Stomach (tissue), 4 donors: ENCODE results near the gene SLC38A10.

Source experiments
- CTCF ChIP-seq, 7 experiments: fragments of 450-650 bp in 4 of 7; fragments of 200-600 bp in 3 of 7; sonication (generic) in 3 of 7; IDR thresholded peaks; one replicate each; pipeline ENCODE4 v1.5.1; 2016 to 2019; ENCODE audit warnings: antibody characterized with exemption in 7 of 7, control low read depth in 2 of 7, mild to moderate bottlenecking in 1 of 7
- EP300 ChIP-seq: sonication (generic); formaldehyde crosslinking; IDR thresholded peaks from one replicate; pipeline ENCODE4 v1.6.1; 2017; ENCODE audit warnings: antibody characterized with exemption
- POLR2A ChIP-seq, 4 donors: fragments of 450-650 bp; IDR thresholded peaks; one replicate each; pipeline ENCODE4 v1.6.1; 2016; ENCODE audit warnings: antibody characterized with exemption in 4 of 4, control low read depth in 2 of 4, mild to moderate bottlenecking in 1 of 4, moderate library complexity in 1 of 4
- POLR2AphosphoS5 ChIP-seq, 3 donors: sonication (generic); formaldehyde crosslinking; IDR thresholded peaks; one replicate each; pipeline ENCODE4 v1.6.1; 2016; ENCODE audit warnings: antibody characterized with exemption in 3 of 3

GRCh38 chr17:81305051-81305630, 10.0 kb upstream of the SLC38A10 start:
- TF ChIP-seq CTCF (IDR thresholded peaks at IDR 0.05) (no peak), POLR2AphosphoS5 (IDR thresholded peaks at IDR 0.05) (no peak), POLR2A (IDR thresholded peaks at IDR 0.05) (no peak), EP300 (no peak)
